Endothelial cell of umbilical vein (primary cell): Measurements from ENCODE around the gene CHN2. TPM values are rescaled to one million over a fixed set of nuclear protein-coding genes. Genes with fewer than 3 reads are reported as not detected.

Source experiments
- BruUV-seq: library from RNA; stranded (reverse); fragments of 400-500 nt; replicated peaks from 2 replicates; lab custom pipeline; 2021; lab: Mats Ljungman, UMichigan
- CTCF ChIA-PET: fragments of 300-600, 350-600 bp; sonication (Branson Sonifier 250); formaldehyde crosslinking; loops from one replicate; lab custom pipeline; 2021; ENCODE audit warnings: antibody characterized with exemption, inconsistent platforms; lab: Charles Lee
- POLR2A ChIA-PET: fragments of 300-600, 350-600 bp; sonication (Branson Sonifier 250); formaldehyde crosslinking; loops from one replicate; lab custom pipeline; 2021; ENCODE audit warnings: antibody characterized with exemption, inconsistent platforms; lab: Charles Lee
- DNase-seq: peaks from one replicate; pipeline ENCODE4 v3.0.0-alpha.2; 2011; ENCODE audit warnings: low read depth, low spot score
- FAIRE-seq: peaks from 2 replicates; lab custom pipeline; 2011; peaks lifted over from hg19 to GRCh38; lab: Jason Lieb, UNC
- H2AFZ ChIP-seq: 2 replicates; pipeline ENCODE4 v1.6.0; 2012; ENCODE audit warnings: low read depth, low read length, control low read depth, inconsistent platforms
- H3K27ac ChIP-seq: 2 replicates; pipeline ENCODE4 v1.5.1; 2011; ENCODE audit warnings: low read depth, mild to moderate bottlenecking, control low read depth, low read length, moderate library complexity; ENCODE audit not compliant: insufficient read depth
- H3K27me3 ChIP-seq, 2 experiments: 2 replicates each; pipeline versions ENCODE4 v1.6.0 to v1.6.1; 2011; ENCODE audit warnings: low read length in 2 of 2, mixed read lengths in 1 of 2; ENCODE audit not compliant: control insufficient read depth in 2 of 2, insufficient read depth in 2 of 2
- H3K36me3 ChIP-seq, 2 experiments: 2 replicates in 1 of 2; 3 replicates in 1 of 2; pipeline ENCODE4 v1.5.1; 2011; ENCODE audit warnings: low read length in 2 of 2, mild to moderate bottlenecking in 1 of 2, moderate library complexity in 1 of 2; ENCODE audit not compliant: control insufficient read depth in 2 of 2, insufficient read depth in 2 of 2; ENCODE audit errors: extremely low read depth in 1 of 2
- H3K4me1 ChIP-seq: 3 replicates; pipeline ENCODE4 v1.5.1; 2011; ENCODE audit warnings: mild to moderate bottlenecking, low read length; ENCODE audit not compliant: control insufficient read depth, insufficient read depth; ENCODE audit errors: extremely low read depth
- H3K4me2 ChIP-seq: 2 replicates; pipeline ENCODE4 v1.6.1; 2011; ENCODE audit warnings: low read length, control low read depth, mixed read lengths; ENCODE audit not compliant: insufficient read depth
- H3K4me3 ChIP-seq, 3 experiments: fragments of 200-600 bp in 1 of 3; sonication (generic), shearing (Covaris generic) in 1 of 3; replicated peaks in 1 of 3; 2 replicates each; pipeline ENCODE4 v1.5.1; 2011 to 2016; ENCODE audit warnings: control low read depth in 3 of 3, low read length in 3 of 3, mild to moderate bottlenecking in 2 of 3, inconsistent platforms in 1 of 3, low read depth in 1 of 3, moderate library complexity in 1 of 3; ENCODE audit not compliant: insufficient read depth in 1 of 3
- H3K79me2 ChIP-seq: 2 replicates; pipeline ENCODE4 v1.6.0; 2012; ENCODE audit warnings: low read length, inconsistent platforms; ENCODE audit not compliant: control insufficient read depth, insufficient read depth
- H3K9ac ChIP-seq: replicated peaks from 2 replicates; pipeline ENCODE3; 2011; ENCODE audit warnings: low read length, control low read depth; ENCODE audit not compliant: insufficient read depth; ENCODE audit errors: extremely low read depth
- H3K9me1 ChIP-seq: replicated peaks from 3 replicates; pipeline ENCODE4 v1.6.0; 2011; ENCODE audit warnings: mild to moderate bottlenecking, low read length; ENCODE audit not compliant: control insufficient read depth, insufficient read depth; ENCODE audit errors: extremely low read depth
- H3K9me3 ChIP-seq: replicated peaks from 2 replicates; pipeline ENCODE4 v1.5.1; 2012; ENCODE audit warnings: low read length, inconsistent platforms; ENCODE audit not compliant: control insufficient read depth, insufficient read depth
- H4K20me1 ChIP-seq: replicated peaks from 2 replicates; pipeline ENCODE3; 2011; ENCODE audit warnings: mild to moderate bottlenecking, low read length; ENCODE audit not compliant: control insufficient read depth, insufficient read depth; ENCODE audit errors: extremely low read depth
- EZH2 ChIP-seq: IDR thresholded peaks from 2 replicates; pipeline ENCODE4 v1.6.1; 2012; ENCODE audit warnings: borderline replicate concordance, low read depth, mild to moderate bottlenecking, moderate library complexity, low read length, inconsistent platforms; ENCODE audit not compliant: severe bottlenecking
- FOS ChIP-seq: IDR thresholded peaks from 2 replicates; pipeline ENCODE4 v1.6.1; 2011; ENCODE audit warnings: mild to moderate bottlenecking, low read length, moderate library complexity, borderline replicate concordance; ENCODE audit not compliant: insufficient read depth
- GATA2 ChIP-seq: IDR thresholded peaks from 2 replicates; pipeline ENCODE4 v1.7.0; 2011; ENCODE audit warnings: low read depth, mild to moderate bottlenecking, moderate library complexity, mixed read lengths, low read length; ENCODE audit not compliant: insufficient read length, insufficient read depth
- JUN ChIP-seq: IDR thresholded peaks from 2 replicates; pipeline ENCODE4 v1.6.1; 2011; ENCODE audit warnings: borderline replicate concordance, low read depth; ENCODE audit not compliant: insufficient read length, insufficient read depth
- MYC ChIP-seq: IDR thresholded peaks from one replicate; pipeline ENCODE4 v1.6.1; 2011; ENCODE audit warnings: mild to moderate bottlenecking, low read depth, low read length
- POLR2A ChIP-seq: IDR thresholded peaks from 2 replicates; pipeline ENCODE4 v1.6.1; 2012; ENCODE audit warnings: low read depth, mild to moderate bottlenecking, control low read depth, low read length
- POLR2AphosphoS5 ChIP-seq: IDR thresholded peaks from 2 replicates; pipeline ENCODE4 v1.6.1; 2012; ENCODE audit warnings: low read depth, mild to moderate bottlenecking, control low read depth, low read length, moderate library complexity; ENCODE audit not compliant: insufficient read depth
- dilution Hi-C: fragments of 300-500 bp; cut with MboI; formaldehyde crosslinking; loops from one replicate; pipeline ENCODE4 v1.15.0; 2019; ENCODE audit warnings: low sequenced_read_pairs; ENCODE audit not compliant: extremely low pct_ligation_motif_present
- intact Hi-C: fragments of 100-400 bp; cut with micrococcal nuclease; formaldehyde crosslinking; loops from one replicate; pipeline ENCODE4 v1.10.0; 2022
- polyA plus RNA-seq, 4 experiments: library from polyadenylated mRNA; depleted of rRNA in 3 of 4; stranded (reverse) in 3 of 4; unstranded in 1 of 4; fragments of >200 nt; gene quantifications; 2 replicates each; pipeline versions ENCODE4 v1.2.1 to v1.2.3, GENCODE V29; 2011 to 2012; ENCODE audit warnings: missing spikeins in 1 of 4
- total RNA-seq: library from RNA; stranded (reverse); gene quantifications from 2 replicates; pipeline ENCODE4 v1.2.3, GENCODE V29; 2021
- TF ChIP-seq, protein P1 (sequence below), 2 donors: IDR thresholded peaks; 1 replicate in 1 of 2; 2 replicates in 1 of 2; pipeline ENCODE4 v1.5.1; 2011; ENCODE audit warnings: low read length in 2 of 2, mild to moderate bottlenecking in 2 of 2, moderate library complexity in 2 of 2, control low read depth in 1 of 2, inconsistent platforms in 1 of 2, low read depth in 1 of 2; ENCODE audit not compliant: insufficient read depth in 1 of 2; ENCODE audit errors: extremely low read depth in 1 of 2
- TF ChIP-seq, protein P2 (sequence below): IDR thresholded peaks from 2 replicates; pipeline ENCODE4 v1.6.1; 2011; ENCODE audit not compliant: insufficient read depth, insufficient read length

The CHN2 gene
- total and polyA plus RNA-seq, 2 donors (not counting 3 experiments of a cell fraction or from before 2014, with no cell fraction given), result 1.4 to 5.0 TPM

DNA sequence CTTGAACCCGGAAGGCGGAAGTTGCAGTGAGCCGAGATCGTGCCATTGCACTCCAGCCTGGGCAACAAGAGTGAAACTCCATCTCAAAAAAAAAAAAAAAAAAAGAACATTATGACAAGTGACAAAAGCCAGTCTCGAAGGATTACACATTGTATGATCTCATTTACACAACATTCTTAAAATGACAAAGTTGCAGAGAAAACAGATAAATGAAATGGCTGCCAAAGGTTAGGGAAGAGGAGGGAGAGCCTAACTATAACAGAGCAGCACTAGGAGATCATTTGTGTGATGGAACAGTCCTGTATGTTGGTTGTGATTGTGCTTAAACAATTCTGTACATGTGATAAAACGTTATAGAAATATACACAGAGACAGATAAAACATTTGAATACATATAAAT is 32.0 kb upstream of the CHN2 start:
- dilution Hi-C loops (no loop called here), intact Hi-C loops (no loop called here)
- TF ChIP-seq, protein P1, sequence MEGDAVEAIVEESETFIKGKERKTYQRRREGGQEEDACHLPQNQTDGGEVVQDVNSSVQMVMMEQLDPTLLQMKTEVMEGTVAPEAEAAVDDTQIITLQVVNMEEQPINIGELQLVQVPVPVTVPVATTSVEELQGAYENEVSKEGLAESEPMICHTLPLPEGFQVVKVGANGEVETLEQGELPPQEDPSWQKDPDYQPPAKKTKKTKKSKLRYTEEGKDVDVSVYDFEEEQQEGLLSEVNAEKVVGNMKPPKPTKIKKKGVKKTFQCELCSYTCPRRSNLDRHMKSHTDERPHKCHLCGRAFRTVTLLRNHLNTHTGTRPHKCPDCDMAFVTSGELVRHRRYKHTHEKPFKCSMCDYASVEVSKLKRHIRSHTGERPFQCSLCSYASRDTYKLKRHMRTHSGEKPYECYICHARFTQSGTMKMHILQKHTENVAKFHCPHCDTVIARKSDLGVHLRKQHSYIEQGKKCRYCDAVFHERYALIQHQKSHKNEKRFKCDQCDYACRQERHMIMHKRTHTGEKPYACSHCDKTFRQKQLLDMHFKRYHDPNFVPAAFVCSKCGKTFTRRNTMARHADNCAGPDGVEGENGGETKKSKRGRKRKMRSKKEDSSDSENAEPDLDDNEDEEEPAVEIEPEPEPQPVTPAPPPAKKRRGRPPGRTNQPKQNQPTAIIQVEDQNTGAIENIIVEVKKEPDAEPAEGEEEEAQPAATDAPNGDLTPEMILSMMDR (IDR thresholded peaks at IDR 0.05; ENCODE audit: extremely low read depth in 1 of 2, insufficient read depth in 1 of 2, low read depth in 1 of 2, low read length in 2 of 2), result no peak
- no peak for TF ChIP-seq GATA2
- no peak for TF ChIP-seq FOS
- TF ChIP-seq POLR2A, result no peak
- TF ChIP-seq, protein P2, sequence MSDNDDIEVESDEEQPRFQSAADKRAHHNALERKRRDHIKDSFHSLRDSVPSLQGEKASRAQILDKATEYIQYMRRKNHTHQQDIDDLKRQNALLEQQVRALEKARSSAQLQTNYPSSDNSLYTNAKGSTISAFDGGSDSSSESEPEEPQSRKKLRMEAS, result no peak
- TF ChIP-seq EZH2, result no peak
- no peak for TF ChIP-seq JUN
- TF ChIP-seq MYC, result no peak
- no peak for TF ChIP-seq POLR2AphosphoS5
- Histone ChIP-seq H4K20me1 (no peaks in the 10 kb centered on the region), H3K79me2 (no peaks in the 10 kb centered on the region), H2AFZ (no peak overlapping the region), H3K4me1 (no peaks in the 10 kb centered on the region), H3K9me1 (no peaks in the 10 kb centered on the region), H3K36me3 (no peaks in the 10 kb centered on the region), H3K4me2 (no peak overlapping the region), H3K9me3 (no peaks in the 10 kb centered on the region), H3K9ac (no peak overlapping the region), H3K27me3 (peaks cover 9 to 13% of the 10 kb centered on the region in 2 experiments), H3K27ac (no peak overlapping the region), H3K4me3 (no peak overlapping the region)
- no TSS peak for BruUV-seq
- ChIA-PET POLR2A (no interaction called here), CTCF (no interaction called here)
- DNase-seq (no peak), FAIRE-seq (no peak)
